ENCODE results near the gene RNH1. TPM values are rescaled to one million over a fixed set of nuclear protein-coding genes. Genes with fewer than 3 reads are reported as not detected.

The RNH1 gene
- total RNA-seq, 4 donors from 2014 or later = 138 to 197 (median 159) TPM

DNA sequence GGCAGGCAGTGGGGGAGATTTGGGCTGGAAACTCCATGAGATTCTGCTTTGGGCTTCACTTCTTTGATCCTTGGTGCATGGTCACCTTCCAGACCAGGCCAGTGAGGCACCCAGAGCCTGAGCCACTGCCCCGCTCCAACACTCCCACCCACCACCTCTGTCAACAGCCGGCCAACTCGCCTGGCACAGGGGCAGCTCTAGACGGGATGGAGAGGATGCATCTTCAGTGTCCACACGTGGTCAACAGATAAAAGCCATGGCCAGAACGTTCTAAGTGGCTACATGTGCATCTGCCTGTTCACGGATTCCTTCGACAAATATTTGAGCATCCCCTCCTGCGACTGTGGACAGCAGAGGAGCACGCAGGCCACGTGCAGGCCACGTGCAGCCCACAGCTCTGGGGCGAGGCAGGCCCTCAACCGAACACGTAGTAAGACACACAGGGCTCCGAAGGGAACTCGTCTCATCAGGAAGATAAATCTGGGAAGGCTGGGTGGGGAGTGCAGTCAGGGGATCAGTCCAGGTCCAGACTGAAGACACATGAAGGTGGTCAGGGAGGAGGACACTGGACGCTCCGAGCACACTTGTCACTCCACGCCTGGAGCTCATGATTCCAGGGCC is 31.5 kb upstream of the RNH1 start:
- peaks cover 21 to 25% (median 25%) of the 10 kb centered on the region in 3 donors for H3K27me3 ChIP-seq
- peaks cover 0 to 4% of the 10 kb centered on the region in 2 donors for H3K36me3 ChIP-seq
- no peak for DNase-seq
- peaks cover 17 to 28% of the 10 kb centered on the region in 2 donors for H3K4me1 ChIP-seq
- H3K4me3 ChIP-seq = no peak overlapping the region
- intact Hi-C loops (cut with DNase I; ENCODE audit: low total_unique reads) (no loop called here), in situ Hi-C loops (cut with MboI; ENCODE audit: low sequenced_read_pairs in 4 of 4) (no loop called here)
- no peak for ATAC-seq
- TF ChIP-seq POLR2A (IDR thresholded peaks at IDR 0.05) (no peak), CTCF (IDR thresholded peaks at IDR 0.05 in 4 of 5, conservative IDR thresholded peaks at IDR 0.05 in 1 of 5) (no peak)
- H3K27ac ChIP-seq = no peak overlapping the region
- H3K9me3 ChIP-seq = no peaks in the 10 kb centered on the region

GRCh38 chr11:537622-538430 is 30.8 kb upstream of the RNH1 start:
- H3K4me1 ChIP-seq = peaks cover 18 to 29% of the 10 kb centered on the region in 2 donors
- H3K27ac ChIP-seq = no peak overlapping the region
- peaks cover 21 to 25% (median 25%) of the 10 kb centered on the region in 3 donors for H3K27me3 ChIP-seq
- H3K36me3 ChIP-seq = peaks cover 0 to 10% of the 10 kb centered on the region in 2 donors
- DNase-seq = no peak
- peak overlapping the region; percentile 62 to 82 (median 76) for H3K4me3 ChIP-seq
- in situ Hi-C loops (cut with MboI; ENCODE audit: low sequenced_read_pairs in 4 of 4) (no loop called here), intact Hi-C loops (cut with DNase I; ENCODE audit: low total_unique reads) (no loop called here)
- H3K9me3 ChIP-seq = no peaks in the 10 kb centered on the region
- TF ChIP-seq CTCF (IDR thresholded peaks at IDR 0.05 in 4 of 5, conservative IDR thresholded peaks at IDR 0.05 in 1 of 5) (no peak), POLR2A (IDR thresholded peaks at IDR 0.05) (no peak)
- ATAC-seq = no peak

- in situ Hi-C loops (cut with MboI; ENCODE audit: low sequenced_read_pairs in 4 of 4) (no loop called here), intact Hi-C loops (cut with DNase I; ENCODE audit: low total_unique reads) (no loop called here)
- peak in 1 of 2 donors; percentile 63 for DNase-seq
- TF ChIP-seq CTCF (IDR thresholded peaks at IDR 0.05 in 4 of 5, conservative IDR thresholded peaks at IDR 0.05 in 1 of 5) (no peak), POLR2A (IDR thresholded peaks at IDR 0.05) (no peak)
- Histone ChIP-seq H3K27me3 (peaks cover 21 to 25% (median 25%) of the 10 kb centered on the region in 3 donors), H3K27ac (peak within 1 kb of the TSS in 2 of 4 donors; percentile 74 to 87), H3K9me3 (no peaks in the 10 kb centered on the region), H3K36me3 (peaks cover 0 to 17% of the 10 kb centered on the region in 2 donors), H3K4me1 (peaks cover 18 to 29% of the 10 kb centered on the region in 2 donors), H3K4me3 (peak within 1 kb of the TSS; percentile 62 to 82 (median 76))
- peak in 1 of 2 donors; percentile 10 for ATAC-seq
Measured at GRCh38 chr11:536841-537621, 30.0 kb upstream of the RNH1 start, which contains the start of gene LRRC56. TSS of gene LRRC56 (plus strand) at chr11:537527. CDS start at chr11:540685, 3,158 bp downstream.
